HL-60/S4 treated with phorbol 12-myristate 13-acetate at 8.2 ng/mL for 4 days and 3 days (cell line): ENCODE measurements around the gene ADGRA1.

Source experiments
- in situ Hi-C: fragments of 300-500 bp; cut with MboI; formaldehyde crosslinking; loops from 2 replicates; pipeline ENCODE4 v1.15.0; 2022; ENCODE audit warnings: low sequenced_read_pairs

Gene ADGRA1

DNA sequence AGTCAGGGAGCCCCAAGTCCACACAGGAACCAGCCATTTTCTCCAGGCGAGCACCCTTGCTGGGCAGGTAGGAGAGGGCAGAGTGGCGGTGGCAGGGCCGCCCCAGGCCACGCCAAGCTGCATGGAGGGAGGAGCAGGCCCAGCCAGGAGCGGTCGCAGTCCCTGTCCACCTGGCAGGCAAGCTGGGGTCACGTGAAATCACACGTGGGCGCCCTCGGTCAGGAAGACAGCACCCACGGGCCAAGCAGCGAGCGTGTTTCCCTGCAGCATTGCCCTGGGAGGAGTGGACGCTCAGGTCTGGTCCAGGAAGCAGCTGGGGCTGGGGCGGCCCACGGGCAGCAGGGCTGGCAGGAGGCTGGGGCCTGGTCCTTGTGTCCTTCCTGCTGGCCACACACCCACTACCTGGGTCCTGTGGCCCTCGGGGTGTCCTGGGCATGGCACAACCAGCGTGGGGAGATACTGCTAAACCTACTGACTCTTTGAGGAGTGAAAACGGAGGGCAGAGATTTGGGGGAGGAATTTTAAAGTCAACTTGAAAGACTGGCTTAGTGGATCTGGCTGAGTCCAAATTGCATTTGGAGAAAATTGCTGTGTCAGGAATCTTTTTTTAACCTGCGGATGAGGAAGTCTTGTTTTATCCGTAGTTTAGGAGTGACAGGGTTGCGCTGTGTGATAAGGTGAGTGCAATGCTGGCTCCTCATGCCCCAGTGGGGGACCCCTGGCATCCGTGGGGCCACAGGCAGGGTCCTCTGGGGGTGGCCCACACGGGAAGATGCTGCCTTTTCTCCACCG, 12.2 kb upstream of the ADGRA1 start:
- in situ Hi-C loops = no loop called here

DNA sequence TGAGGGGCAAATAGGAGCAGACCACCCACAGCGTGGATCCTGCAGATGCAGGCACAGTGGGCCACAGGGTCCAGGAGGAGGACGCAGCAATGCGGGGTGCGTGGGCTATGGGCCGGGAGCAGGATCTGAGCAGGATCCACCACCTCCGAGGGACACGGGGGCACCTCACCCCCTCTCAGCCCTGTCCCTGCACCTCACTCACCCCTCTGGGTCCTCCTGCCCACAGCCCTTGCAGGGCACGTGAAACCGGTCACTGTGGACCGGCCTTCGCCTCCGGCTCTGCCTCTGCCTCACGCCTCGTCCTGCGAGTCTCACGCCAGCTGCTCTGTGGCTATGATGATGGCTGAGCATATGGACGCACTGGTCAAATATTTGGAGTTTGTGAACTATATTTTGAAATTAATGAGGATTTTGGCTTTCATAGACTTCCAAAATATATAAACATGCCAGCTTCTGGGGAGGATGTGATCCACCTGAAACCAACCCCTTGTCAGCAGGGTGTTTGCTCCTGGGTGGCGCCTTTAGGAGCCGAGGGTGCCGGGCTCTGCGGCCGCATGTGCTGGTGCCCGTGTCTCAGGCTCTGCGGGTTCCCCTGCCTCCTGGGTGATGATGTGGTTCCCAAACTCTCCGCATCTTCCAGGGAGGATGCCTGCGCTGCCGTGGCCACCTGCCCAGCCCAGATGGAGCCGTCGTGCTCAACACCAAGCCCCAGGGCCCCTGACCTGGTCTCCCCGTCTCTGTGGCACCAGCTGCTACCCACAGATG, 11.3 kb upstream of the ADGRA1 start:
- in situ Hi-C loops = no loop called here

DNA sequence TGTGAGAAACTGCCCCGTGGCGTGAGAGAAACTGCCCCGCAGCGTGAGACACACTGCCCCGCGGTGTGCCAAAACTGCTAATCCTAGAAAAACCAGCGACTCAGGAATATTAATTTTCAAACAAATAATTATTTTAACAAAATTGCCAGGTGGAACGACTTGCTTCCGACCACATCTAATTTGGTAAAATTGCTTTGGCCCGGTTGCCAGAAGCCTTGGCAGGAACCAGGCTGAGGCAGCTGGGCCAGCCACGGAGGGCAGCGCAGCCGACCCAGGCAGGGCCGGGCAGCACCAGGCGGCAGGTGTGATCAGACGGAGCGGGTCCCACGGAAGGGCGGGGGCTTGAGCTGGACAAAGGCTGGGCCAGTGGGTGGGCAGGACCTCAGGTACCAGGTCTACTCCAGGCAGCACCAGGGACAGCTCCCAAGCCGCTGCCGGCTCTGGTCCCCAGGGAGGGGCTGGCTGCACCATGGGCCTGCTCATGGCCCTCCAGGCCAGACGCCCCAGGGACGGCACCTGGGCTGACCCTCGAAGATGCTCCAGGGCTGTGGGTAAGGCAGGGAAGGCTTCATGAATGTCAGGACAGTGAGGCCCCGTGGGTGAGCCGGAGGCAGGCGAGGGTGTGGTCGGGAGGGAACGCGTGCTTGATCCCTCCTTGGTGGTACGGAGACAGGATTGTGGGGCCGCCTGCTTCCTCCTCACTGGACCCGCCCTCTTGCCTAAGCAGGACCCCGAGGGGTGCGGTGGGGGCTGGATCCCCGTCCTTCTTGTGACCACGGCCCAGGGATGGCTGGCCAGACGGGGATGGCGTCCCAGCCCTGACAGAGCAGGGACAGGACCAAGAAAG, 7.7 kb upstream of the ADGRA1 start:
- in situ Hi-C loops = no loop called here

DNA sequence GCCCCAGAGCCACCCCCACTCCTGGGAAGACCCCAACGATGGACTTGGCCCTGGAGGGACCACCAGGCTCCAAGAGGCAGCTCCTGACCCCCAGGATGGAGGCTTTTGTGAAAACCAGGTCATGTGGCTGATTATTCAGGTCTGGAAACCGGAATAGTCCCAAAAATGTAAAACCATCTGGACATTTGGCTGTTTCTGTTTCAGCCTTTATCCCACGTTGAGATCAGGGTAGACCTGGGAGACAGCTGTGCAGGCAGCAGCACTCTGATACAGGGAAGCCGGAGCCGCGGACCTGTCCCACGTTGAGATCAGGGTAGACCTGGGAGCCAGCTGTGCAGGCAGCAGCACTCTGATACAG, 7.1 kb upstream of the ADGRA1 start:
- in situ Hi-C loops = no loop called here

DNA sequence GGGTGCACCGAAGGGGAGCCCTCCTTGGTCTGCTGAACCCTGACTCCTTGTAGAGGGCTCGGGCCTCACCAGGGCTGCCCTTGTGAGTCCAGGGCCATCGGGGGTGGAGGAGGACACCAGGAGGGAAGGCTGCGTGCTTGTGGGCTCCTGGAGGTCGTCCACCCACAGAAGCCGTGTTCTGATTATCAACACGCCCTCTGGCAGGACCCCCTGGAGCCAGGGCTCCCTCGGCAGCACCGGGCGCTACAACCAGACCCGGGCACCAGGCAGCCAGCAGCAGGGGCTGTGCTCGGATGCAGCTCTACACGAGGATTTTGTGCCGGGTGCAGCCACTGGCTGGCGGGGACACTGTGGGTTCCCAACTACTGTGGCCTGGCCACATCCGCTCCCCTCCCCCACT, 6.1 kb upstream of the ADGRA1 start:
- in situ Hi-C loops = no loop called here

DNA sequence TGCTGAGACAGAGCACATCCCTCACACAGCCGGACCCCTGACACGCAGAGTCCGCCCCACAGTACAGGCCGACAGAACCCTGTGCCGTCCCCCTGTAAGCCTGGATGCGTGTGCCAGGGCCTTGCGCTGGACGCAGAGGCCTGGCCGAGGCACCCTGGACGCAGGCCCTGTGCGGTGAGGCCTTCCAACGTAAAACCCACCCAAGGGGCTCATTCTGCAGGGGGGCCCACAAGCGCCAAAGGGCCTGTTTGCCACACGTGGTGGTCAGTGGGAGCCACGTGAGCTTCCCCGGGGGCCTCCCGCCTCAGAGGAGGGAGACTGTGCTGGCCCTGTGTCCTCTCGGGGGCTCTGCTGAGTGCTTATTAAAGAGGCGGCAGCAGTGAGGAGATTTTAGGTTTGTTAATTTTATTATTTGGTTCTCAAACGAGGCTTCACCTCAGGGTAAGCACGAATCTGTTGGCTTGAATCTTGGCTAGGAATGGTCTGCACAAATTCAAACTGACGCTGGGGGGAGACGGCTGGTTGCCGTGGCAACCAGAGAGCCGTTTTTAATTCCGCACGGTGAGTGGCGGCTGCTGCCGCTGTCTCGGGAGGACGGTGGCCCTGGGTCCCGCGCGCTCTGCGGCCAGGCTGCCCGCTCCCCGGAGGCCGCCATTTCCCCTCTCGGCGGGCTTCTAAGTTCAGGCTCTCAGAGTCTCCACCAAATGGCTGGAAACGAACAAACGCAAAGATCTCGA, 4.9 kb upstream of the ADGRA1 start:
- in situ Hi-C loops = no loop called here

DNA sequence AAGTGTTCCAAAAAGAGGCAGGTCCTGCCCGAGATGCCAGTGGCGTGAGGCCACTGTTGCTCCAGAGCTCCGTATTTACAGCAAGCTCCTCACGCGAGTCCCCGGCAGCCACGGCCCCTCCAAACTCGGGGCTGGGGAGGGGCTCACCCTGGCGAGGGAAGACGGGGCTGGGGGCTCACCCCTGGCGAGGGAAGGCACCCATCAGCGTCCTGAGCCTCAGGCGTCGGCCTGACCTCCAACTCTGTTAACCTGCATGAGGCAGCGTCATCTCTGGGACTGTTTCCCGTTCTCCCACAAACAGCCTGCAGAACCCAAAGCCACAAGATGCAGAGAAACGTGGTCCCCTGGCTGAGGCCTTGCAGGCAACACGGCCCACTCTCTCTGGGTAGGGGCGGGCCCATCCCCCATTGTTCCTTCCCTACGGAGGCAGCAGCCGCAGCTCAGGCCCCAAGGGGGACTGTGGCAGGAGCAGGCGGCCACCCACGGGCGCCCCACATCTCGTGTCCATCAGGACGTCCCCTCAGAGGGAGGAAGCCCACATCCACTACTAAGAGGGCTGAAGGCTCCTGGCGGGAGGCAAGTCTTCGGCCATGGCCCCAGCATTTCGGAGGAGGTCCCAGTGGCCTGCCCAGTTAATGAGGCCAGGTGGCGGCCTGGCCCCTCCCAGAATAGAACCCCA, 4.2 kb upstream of the ADGRA1 start:
- in situ Hi-C loops = no loop called here

DNA sequence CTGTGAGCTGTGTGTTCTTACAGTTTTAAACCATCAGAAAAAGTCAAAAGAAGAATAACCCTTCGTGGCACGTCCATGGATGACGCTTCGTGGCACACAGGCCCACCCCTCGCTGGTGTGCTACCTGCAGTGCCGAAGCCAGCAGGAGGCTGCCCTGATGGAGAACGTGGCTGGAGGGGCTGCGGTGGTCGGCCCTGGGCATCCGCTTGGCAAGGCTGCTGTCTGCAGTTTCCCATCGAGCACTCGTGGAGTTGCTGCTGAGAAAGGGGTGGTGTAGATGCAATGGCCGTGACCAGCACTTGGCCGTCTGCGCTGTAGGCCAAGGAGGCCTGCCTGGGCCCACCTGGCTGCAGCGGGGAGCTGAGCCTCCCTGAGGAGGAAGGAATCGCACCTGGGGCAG, 3.2 kb upstream of the ADGRA1 start:
- in situ Hi-C loops = no loop called here

DNA sequence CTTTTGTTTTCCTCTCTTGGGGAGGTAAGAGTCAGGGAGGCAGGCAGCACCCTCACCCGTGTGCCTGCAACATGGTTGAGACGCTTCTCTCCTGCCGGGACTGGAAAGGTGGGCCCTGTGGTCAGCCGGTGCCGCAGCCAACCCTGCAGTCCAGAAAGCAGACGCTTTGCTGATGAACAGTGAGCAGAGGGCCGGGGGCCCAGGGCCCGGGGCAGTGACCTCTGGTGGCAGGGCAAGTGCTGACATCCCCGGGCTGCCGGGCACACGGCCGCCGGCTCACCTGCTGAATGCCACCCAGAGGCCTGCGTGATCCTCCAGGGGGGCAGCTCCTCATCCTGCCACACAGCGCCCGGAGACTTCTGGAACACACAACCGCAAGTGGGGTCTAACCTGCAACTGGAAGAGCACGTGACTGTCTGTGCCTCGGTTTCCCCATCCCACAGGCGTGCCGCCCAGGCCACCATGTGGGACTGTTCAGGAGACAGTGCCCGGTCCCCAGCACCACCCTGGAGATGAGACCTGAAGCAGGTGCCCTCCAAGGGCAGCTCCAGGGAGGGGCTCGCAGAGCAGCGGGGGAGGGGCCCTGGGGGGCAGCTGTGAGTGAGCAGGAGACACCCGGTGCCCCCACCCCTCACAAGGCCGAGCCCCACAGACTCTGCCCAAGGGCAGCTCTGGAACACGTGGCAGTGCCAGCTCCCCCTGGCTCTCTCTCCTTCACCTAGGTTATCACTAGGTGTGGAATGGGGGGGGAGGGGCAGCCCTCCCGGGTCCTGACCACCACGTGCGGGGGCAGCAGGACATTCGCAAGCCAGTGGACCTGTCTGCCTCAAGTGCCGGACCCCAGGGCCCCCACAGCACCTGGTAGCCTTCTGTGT, 2.2 kb upstream of the ADGRA1 start:
- in situ Hi-C loops = no loop called here

DNA sequence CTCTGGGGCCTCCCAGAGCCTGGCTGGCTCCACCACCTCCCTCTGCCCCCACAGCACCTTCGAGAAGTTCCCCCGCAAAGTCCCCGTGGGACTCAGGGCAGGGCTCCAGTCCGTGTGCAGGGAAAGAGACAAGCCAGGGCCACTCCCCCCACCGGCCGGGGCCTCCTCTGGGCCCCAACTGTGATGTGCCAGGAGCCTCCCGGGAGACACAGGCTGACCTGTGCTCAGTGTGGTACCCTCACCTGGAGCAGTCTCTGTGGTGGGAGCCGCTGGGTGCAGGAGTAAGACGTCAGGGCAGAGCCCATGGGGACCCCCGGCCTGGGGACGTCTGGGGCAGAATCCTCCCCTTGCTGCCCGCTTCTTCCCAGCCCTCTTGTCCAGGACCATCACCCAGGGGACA, 1.5 kb upstream of the ADGRA1 start:
- in situ Hi-C loops = no loop called here

DNA sequence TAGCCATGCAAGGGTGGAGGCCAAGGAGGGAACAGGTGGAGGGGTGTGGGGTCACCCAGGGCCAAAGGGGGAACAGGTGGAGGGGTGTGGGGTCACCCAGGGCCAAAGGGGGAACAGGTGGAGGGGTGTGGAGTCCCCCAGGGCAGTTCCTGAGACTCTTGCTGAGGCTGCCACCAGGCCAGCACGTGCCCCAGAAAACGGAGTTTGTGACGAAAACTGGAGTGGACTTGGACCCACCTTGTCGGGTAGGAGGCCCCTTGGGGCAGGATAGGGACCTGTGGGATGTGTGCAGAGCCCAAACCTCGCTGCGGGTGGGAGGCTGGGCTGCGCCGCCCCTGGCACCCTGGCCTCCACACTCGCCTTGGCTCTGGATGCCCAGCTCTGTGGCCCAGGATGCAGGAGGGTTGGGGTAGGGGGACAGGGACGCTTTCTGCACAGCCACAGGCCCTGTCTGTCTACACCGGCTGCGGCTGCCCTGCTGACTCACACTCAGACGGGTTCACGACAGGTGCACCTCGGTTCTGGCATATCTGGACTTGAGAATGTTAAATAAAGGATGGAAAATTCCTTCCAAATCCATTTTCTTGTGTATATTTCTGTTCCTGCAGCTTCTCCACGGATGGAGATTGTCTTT, 562 bp upstream of the ADGRA1 start:
- in situ Hi-C loops = no loop called here

DNA sequence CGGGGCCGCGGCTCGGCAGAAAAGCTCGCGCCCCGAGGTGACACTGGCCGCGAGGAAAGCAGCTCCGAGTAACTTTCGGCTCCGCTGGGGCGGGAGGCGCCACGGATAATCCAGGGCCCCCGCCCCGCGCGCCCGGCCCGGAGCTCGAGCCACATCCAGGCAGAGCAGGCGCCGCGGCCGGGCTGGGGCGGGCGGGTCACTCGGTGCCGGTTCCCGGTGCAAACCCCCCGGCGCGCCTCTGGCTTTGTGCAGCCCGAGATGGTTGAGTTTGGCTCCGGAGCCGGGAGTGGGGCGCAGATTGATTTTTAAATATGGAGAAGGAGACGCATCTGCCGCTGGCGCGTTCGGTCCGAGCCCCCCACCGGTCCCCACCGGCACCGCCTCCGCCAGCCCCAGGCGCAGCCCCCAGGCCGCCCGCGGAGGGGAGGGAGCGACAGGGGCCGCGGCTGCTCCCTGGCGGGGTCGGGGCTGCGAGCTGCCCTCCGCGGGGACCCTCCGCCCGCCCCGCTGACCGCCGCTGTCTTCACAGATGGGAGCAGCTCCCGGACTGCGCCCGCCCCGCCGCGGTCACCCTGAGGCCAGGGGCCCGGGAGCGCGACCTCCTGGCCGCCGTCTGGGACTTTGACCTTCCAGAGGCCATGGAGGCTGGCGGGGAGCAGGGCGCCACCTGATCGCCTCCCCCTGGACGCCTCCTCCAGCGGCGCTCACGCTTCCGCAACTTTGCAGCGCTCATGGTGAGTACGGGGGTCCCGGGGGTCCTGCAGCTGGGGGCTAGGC, 643 bp downstream of the ADGRA1 start:
- in situ Hi-C loops = no loop called here

DNA sequence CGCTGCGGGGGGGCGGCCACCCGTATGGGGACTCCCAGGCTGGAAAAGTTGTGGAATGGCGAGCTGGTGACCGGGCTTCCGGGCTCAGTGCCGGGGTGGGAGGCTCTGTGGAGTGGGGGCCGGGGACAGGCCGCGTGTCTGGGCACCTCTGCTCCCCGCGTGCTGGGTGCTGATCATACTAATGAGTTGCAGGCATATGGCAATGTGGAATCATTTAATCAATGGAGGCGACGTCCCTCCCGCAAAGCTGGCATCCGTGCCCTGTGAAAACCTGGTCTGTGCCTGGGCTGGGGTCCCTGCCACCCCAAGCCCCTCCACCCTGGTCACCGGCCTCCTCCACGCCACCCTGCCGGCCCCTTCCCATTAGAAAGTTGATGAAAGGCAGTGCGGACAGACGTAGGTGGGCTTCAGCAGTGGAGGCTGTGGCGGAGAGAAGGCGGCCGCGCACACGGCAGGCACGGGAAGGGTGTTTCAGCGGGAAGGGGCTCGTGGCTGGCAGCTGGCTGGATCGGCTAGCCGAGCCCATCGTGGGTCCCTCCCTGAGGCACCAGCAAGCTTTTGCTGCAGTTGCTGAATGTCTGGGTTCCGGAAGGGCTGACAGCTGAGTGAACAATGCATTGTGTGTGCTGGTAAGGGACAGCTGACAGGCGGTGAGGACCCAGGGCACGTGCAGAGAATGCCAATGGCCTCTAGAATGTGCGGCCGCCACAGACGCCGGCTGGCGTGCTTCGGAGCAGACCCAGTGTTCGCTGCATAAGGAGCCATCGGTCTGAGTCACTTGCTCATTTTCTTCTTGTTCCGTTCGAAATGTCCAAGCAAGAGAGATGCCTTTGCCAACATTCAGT, 1.5 kb downstream of the ADGRA1 start:
- in situ Hi-C loops = no loop called here

DNA sequence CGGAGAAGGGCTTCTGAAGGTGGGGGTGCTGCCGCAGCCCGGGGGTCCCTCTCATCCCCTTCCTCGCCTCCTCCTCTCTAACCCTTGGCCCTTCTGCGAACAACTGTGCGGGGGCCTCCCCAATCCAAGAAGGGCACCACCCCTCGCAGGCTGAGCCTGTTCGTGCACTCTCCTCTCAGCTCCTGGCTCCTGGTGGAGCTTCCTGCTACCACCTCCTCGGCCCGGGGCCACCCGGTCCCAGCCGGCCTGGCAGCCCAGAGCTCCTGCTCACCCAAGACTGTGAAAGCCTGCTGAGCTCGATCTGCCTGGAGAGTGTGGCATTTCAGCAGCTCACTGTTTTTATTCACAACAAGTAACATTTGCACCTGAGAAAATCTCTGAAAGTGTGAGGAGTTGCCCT, 2.4 kb downstream of the ADGRA1 start:
- in situ Hi-C loops = no loop called here

DNA sequence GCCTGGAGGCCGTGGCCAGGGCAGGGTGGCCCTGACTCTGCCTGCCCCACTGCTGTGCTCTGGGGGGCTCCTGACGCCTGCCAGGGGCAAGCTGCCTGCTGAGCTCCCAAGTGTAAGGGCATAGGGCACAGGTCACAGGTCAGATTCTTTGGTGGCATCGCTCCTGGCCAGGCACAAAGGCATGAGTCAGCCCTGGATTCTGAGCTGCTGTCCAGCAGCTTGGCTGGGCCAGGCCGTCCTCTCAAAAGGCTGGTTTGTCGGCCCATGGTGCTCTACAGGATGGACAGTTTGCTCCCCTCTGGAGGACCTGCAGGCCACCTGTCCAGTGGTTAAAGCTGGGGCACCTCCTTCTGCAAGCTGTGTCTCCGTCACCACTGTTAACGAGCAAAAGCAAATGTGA, 2.9 kb downstream of the ADGRA1 start:
- in situ Hi-C loops = no loop called here

DNA sequence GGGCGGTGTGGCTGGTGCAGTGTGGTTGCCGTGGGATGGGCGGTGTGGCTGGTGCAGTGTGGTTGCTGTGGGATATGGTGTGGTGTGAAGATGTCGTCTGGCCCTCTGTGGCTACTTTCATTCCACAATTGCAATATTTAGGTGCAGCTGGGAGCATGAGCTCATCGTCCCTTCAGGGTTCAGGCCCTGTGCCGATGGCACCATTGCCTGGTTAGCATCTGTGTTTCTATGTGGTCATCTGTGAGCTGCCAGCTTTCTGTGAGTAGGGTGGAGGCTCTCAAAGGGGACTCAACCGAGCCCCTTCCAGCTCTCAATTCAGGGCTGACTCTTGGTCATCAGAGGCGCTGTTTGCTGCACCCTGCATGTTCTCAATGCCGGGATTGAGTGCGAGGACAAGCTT, 3.6 kb downstream of the ADGRA1 start:
- in situ Hi-C loops = no loop called here

DNA sequence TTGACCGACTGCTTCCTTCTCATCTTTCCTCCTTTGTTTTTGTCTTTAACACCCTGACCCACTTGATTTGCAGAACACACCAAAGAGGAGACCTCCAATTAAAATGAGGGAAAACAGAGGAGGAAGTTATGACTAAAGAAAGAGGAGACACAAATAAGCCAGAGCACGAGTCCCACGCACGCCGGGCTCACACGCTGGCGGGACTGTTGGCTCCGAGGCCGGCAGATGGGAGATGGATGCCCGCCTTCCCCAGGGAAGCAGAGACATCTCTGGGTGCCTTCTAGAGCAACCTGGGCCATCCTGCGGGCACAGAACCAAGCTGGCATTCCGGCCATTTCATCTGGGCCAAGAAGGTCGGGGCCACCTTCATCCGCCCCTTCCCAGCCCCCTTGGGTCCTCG, 5.6 kb downstream of the ADGRA1 start:
- in situ Hi-C loops = no loop called here
